Neural progenitor cell (in vitro differentiated cells): ENCODE data around the gene RNF150.

Experiments
- EZH2 ChIP-seq: fragments of 200-600 bp; sonication (generic); IDR thresholded peaks from 2 replicates; pipeline ENCODE4 v1.6.1; 2017; ENCODE audit warnings: antibody characterized with exemption, mild to moderate bottlenecking, moderate library complexity
- TF ChIP-seq, protein P1 (sequence below): fragments of 200-600 bp; sonication (generic); IDR thresholded peaks from 2 replicates; pipeline ENCODE4 v1.5.1; 2017; ENCODE audit warnings: antibody characterized with exemption, mild to moderate bottlenecking

GRCh38 chr4:140994015-140994414 lies 139.3 kb downstream of the RNF150 start:
- TF ChIP-seq, protein P1, sequence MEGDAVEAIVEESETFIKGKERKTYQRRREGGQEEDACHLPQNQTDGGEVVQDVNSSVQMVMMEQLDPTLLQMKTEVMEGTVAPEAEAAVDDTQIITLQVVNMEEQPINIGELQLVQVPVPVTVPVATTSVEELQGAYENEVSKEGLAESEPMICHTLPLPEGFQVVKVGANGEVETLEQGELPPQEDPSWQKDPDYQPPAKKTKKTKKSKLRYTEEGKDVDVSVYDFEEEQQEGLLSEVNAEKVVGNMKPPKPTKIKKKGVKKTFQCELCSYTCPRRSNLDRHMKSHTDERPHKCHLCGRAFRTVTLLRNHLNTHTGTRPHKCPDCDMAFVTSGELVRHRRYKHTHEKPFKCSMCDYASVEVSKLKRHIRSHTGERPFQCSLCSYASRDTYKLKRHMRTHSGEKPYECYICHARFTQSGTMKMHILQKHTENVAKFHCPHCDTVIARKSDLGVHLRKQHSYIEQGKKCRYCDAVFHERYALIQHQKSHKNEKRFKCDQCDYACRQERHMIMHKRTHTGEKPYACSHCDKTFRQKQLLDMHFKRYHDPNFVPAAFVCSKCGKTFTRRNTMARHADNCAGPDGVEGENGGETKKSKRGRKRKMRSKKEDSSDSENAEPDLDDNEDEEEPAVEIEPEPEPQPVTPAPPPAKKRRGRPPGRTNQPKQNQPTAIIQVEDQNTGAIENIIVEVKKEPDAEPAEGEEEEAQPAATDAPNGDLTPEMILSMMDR: no peak
- no peak for TF ChIP-seq EZH2
